Measurements from ENCODE around the gene RNH1. TPM values are rescaled to one million over a fixed set of nuclear protein-coding genes. Genes with fewer than 3 reads are reported as not detected.

Gene RNH1
- polyA plus RNA-seq, 1 donor from 2014 or later = 71.8 TPM

DNA sequence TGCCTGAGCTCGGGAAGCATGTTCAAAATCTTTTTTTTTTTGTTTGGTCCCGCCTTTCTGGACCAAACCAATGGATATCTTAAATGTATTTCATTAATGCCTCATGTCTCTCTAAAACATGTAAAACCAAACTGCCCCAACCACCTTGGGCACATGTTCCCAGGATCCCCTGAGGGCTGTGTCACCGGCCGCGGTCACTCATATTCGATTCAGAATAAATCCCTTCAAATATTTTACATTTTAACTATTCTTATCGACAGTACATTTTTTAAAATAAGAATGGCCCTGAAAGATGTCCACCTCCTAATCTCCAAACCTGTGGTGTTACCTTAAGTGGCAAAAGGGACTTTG, 2.1 kb downstream of the RNH1 start:
- H3K4me3 ChIP-seq (ENCODE audit: low read length) = no peak overlapping the region
- H3F3A ChIP-seq (ENCODE audit: insufficient read depth, low read length, poor library complexity, severe bottlenecking) = no peaks in the 10 kb centered on the region
- no peak overlapping the region for H2AFZ ChIP-seq (ENCODE audit: low read depth, low read length)
- no peak for TF ChIP-seq EP300 (conservative IDR thresholded peaks at IDR 0.05; ENCODE audit: poor library complexity, severe bottlenecking)
- no peak overlapping the region for H3K9ac ChIP-seq (ENCODE audit: low read length)
- H3K9me3 ChIP-seq (ENCODE audit: low read length) = no peaks in the 10 kb centered on the region
- H3K36me3 ChIP-seq (ENCODE audit: insufficient read depth, low read length) = no peaks in the 10 kb centered on the region
- no peaks in the 10 kb centered on the region for H4K20me1 ChIP-seq (ENCODE audit: insufficient read depth)
- H3K4me2 ChIP-seq (ENCODE audit: low read length) = no peak overlapping the region
- H3K27me3 ChIP-seq (ENCODE audit: insufficient read depth, low read depth, low read length) = no peaks in the 10 kb centered on the region
- H3K27ac ChIP-seq (ENCODE audit: low read length) = no peak overlapping the region
- peaks cover 9% of the 10 kb centered on the region for H3K79me2 ChIP-seq (replicated peaks; ENCODE audit: insufficient read depth, low read length)
- no peaks in the 10 kb centered on the region for H3K9me2 ChIP-seq (ENCODE audit: insufficient read depth, low read length)

DNA sequence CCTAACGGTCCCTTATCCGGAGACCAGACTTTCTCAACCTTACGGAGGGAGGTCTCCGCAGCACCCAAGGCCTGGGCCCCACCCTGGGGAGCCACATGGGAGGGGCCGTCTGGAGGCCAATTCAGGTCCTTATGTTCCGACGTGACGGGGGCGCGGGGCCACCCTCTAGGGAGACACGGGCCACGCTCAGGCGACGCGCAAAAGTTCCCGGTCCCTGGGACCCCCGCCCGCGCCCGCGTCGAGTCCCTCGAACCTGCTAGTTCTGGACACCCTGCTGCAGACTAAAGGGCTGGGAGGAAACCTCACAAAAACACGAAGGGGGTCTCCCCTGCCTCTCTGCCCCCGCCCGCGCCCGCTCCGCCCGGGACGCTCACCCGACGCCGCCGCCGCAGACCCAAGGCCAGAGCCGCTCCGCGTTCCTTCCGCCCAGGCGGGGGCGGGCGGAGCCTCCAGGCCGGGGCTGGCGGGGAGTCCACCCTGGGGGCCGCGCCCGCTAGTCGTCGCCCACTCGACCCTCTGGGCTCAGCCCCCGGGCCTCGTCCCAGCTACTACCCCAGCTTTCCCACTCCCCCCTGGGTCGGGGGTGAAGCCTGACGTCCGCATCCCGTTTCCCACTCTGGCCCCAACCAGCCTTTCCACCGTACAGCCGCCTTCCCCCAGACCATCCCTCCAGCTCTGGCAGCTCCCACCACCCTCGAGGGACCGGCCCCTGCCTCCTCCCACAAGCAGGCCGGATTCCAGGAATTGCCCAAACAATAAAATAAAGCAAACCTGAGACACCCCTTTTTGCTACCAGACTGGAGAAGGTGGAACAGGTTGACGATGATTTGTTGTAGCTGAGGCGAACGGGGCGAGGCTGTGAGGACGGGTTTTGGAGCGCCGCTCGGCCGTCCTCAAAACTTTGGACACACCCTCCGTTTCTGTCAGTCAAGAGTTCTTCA, 2.7 kb downstream of the RNH1 start:
- H3K27ac ChIP-seq (ENCODE audit: low read length) = no peak overlapping the region
- TF ChIP-seq SMC3 (conservative IDR thresholded peaks at IDR 0.05; ENCODE audit: poor library complexity) (no peak), TAF1 (IDR thresholded peaks at IDR 0.05; ENCODE audit: low read depth) (no peak)

GRCh38 chr11:503179-503981, 3.7 kb downstream of the RNH1 start:
- no peak overlapping the region for H3K9ac ChIP-seq (ENCODE audit: low read length)

More for the DNA sequence above, 2.7 kb downstream of the RNH1 start:
- H2AFZ ChIP-seq (ENCODE audit: low read depth, low read length) = no peak overlapping the region
- no peaks in the 10 kb centered on the region for H3K27me3 ChIP-seq (ENCODE audit: insufficient read depth, low read depth, low read length)
- peaks cover 9% of the 10 kb centered on the region for H3K79me2 ChIP-seq (replicated peaks; ENCODE audit: insufficient read depth, low read length)
- no peaks in the 10 kb centered on the region for H3K36me3 ChIP-seq (ENCODE audit: insufficient read depth, low read length)
- no peaks in the 10 kb centered on the region for H3K9me3 ChIP-seq (ENCODE audit: low read length)
- H3K9ac ChIP-seq (ENCODE audit: low read length) = no peak overlapping the region
- no peak overlapping the region for H3K4me2 ChIP-seq (ENCODE audit: low read length)
- H3K4me3 ChIP-seq (ENCODE audit: low read length) = no peak overlapping the region
- H3F3A ChIP-seq (ENCODE audit: insufficient read depth, low read length, poor library complexity, severe bottlenecking) = no peaks in the 10 kb centered on the region
- no peaks in the 10 kb centered on the region for H4K20me1 ChIP-seq (ENCODE audit: insufficient read depth)
- H3K9me2 ChIP-seq (ENCODE audit: insufficient read depth, low read length) = no peaks in the 10 kb centered on the region

More at GRCh38 chr11:503179-503981, 3.7 kb downstream of the RNH1 start:
- Histone ChIP-seq H3K4me3 (ENCODE audit: low read length) (no peak overlapping the region), H3K9me2 (ENCODE audit: insufficient read depth, low read length) (no peaks in the 10 kb centered on the region), H3K27ac (ENCODE audit: low read length) (no peak overlapping the region), H4K20me1 (ENCODE audit: insufficient read depth) (no peaks in the 10 kb centered on the region), H2AFZ (ENCODE audit: low read depth, low read length) (no peak overlapping the region), H3K9me3 (ENCODE audit: low read length) (no peaks in the 10 kb centered on the region), H3F3A (ENCODE audit: insufficient read depth, low read length, poor library complexity, severe bottlenecking) (no peaks in the 10 kb centered on the region), H3K79me2 (replicated peaks; ENCODE audit: insufficient read depth, low read length) (peaks cover 9% of the 10 kb centered on the region), H3K4me2 (ENCODE audit: low read length) (no peak overlapping the region), H3K36me3 (ENCODE audit: insufficient read depth, low read length) (no peaks in the 10 kb centered on the region), H3K27me3 (ENCODE audit: insufficient read depth, low read depth, low read length) (no peaks in the 10 kb centered on the region)
- TF ChIP-seq EZH2 (IDR thresholded peaks at IDR 0.05; ENCODE audit: borderline replicate concordance, insufficient read depth, low read length, poor library complexity, severe bottlenecking) = no peak
- TF ChIP-seq POLR2AphosphoS5 (IDR thresholded peaks at IDR 0.05) = no peak
- no peak for TF ChIP-seq MXI1 (conservative IDR thresholded peaks at IDR 0.05; ENCODE audit: poor library complexity, severe bottlenecking)
- no peak for TF ChIP-seq TAF1 (IDR thresholded peaks at IDR 0.05; ENCODE audit: low read depth)
- no peak for TF ChIP-seq CTCF (IDR thresholded peaks at IDR 0.05; ENCODE audit: poor library complexity, severe bottlenecking)
- TF ChIP-seq SMC3 (conservative IDR thresholded peaks at IDR 0.05; ENCODE audit: poor library complexity) = no peak
- no peak for TF ChIP-seq EP300 (conservative IDR thresholded peaks at IDR 0.05; ENCODE audit: poor library complexity, severe bottlenecking)
- no peak for TF ChIP-seq RAD21 (conservative IDR thresholded peaks at IDR 0.05)
- TF ChIP-seq REST (IDR thresholded peaks at IDR 0.05; ENCODE audit: borderline replicate concordance) = no peak

All from neural cell (in vitro differentiated cells).